ENCODE data around the gene RNF168.
A peak's percentile ranks its signal among the peaks of the same experiment; 100 is the strongest.
"Not testable (repeated sequence)": the region's sequence is repeated elsewhere in the genome, so short reads cannot be mapped to it uniquely, and the experiment has no call there.

RNF168 gene

DNA sequence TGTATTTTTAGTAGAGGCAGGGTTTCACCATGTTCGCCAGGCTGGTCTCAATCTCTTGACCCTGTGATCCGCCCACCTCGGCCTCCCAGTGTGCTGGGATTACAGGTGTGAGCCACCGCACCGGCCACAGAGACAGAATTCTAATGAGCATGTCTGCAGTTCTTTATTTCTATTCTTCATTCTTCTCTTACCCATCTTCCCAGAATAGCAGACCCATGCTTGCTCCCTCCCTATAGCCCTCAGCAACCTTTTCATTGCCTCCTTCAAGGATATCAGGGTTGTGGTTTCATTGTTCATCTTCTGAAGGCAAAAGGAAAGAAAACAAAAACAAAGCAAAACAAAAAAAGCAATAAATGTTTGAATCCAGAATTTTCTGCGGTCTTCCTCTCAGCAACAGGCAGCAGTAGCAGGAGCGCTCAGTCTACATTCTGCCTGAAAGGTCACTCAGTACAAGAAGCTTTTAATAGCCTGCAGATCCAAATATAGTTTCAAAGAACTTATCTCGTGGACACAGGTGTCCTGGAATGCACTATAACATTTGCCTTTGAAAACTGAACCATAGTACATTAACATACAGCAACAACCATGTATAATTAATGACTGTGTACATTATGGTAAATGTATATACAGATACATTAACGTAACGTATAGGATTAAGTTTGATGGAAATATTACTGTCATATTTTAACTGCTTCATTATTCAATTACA, 11.5 kb upstream of the RNF168 start, which contains the start of gene SMCO1:
Gene SMCO1, minus strand, starts transcription at position 434 of the 709 bp plus-strand sequence. Its CDS starts 137 bp downstream, at position 297.
- TF ChIP-seq, protein P1, sequence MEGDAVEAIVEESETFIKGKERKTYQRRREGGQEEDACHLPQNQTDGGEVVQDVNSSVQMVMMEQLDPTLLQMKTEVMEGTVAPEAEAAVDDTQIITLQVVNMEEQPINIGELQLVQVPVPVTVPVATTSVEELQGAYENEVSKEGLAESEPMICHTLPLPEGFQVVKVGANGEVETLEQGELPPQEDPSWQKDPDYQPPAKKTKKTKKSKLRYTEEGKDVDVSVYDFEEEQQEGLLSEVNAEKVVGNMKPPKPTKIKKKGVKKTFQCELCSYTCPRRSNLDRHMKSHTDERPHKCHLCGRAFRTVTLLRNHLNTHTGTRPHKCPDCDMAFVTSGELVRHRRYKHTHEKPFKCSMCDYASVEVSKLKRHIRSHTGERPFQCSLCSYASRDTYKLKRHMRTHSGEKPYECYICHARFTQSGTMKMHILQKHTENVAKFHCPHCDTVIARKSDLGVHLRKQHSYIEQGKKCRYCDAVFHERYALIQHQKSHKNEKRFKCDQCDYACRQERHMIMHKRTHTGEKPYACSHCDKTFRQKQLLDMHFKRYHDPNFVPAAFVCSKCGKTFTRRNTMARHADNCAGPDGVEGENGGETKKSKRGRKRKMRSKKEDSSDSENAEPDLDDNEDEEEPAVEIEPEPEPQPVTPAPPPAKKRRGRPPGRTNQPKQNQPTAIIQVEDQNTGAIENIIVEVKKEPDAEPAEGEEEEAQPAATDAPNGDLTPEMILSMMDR (IDR thresholded peaks at IDR 0.05; ENCODE audit: insufficient read depth, low read depth, low read length, missing control alignments), result no peak
- no peak for DNase-seq (ENCODE audit: low read depth)
- H3K4me3 ChIP-seq (ENCODE audit: low read depth, low read length), result no peak within 1 kb of the TSS

DNA sequence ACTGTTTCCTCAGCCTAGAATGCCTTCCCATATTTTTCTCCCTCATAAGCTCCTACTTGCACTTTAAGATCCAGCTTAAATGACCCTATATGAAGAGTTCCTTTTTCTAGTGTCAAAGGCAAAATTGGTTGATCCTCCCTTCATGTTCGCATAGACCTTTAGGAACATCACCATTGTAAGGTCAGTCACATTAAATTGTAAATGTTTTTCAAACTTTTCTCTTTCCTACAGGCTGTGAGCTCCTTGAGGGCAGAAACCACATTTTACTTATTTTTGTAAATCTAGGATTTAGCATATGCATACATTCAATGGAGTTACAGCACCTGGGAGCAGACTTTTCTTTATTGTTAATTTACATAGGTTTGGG, 10.8 kb upstream of the RNF168 start:
- TF ChIP-seq, protein P1 (IDR thresholded peaks at IDR 0.05; ENCODE audit: insufficient read depth, low read depth, low read length, missing control alignments), result no peak
- H3K4me3 ChIP-seq (ENCODE audit: low read depth, low read length), result no peak overlapping the region
- DNase-seq (ENCODE audit: low read depth), result no peak

DNA sequence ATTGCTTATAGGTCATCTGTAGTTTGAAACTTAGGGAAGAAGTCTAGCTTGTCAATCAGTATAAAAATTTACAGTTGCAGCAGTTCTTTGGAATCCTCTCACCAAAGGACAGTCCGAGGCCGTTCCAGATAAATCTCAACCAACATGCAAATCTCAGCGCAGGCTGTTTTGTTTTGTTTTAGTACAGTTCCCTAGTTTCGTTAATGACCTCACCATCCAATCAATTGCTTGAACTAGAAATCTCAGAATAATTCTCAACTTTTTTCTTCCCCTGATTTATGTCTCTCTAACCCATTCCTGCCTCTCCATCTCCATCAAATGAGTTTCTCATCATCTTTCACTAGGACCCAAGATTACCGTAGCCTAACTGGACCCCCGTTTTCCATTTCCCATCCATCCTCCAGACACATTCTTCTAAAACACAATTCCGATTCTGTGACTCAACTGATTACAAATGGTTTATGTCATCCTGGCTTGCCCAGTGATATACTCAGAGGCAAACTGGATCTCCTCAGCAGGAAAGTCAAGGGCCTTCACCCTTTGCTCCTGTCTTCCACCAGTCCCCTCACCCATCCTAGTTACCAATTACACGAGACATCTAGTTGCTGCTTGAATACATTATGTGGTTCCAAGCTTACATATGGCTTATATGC, 10.3 kb upstream of the RNF168 start:
- no peak overlapping the region for H3K4me3 ChIP-seq (ENCODE audit: low read depth, low read length)
- DNase-seq (ENCODE audit: low read depth), result no peak
- TF ChIP-seq, protein P1 (IDR thresholded peaks at IDR 0.05; ENCODE audit: insufficient read depth, low read depth, low read length, missing control alignments), result no peak

DNA sequence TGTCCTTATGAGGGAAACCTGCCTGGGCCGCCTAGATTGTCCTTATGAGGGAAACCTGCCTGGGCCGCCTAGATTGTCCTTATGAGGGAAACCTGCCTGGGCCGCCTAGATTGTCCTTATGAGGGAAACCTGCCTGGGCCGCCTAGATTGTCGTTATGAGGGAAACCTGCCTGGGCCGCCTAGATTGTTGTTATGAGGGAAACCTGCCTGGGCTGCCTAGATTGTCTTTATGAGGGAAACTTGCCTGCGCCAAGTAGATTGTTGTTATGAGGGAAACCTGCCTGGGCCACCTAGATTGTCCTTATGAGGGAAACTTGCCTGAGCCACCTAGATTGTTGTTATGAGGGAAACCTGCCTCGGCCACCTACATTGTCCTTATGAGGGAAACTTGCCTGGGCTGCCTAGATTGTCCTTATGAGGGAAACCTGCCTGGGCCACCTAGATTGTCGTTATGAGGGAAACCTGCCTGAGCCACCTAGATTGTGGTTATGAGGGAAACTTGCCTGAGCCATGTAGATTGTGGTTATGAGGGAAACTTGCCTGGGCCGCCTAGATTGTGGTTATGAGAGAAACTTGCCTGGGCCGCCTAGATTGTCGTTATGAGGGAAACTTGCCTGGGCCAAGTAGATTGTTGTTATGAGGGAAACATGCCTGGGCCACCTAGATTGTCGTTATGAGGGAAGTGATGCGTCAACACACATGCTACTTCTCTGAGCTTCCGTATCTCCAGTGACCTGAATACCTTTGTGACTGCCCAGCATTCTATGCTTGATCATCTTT, 8.3 kb upstream of the RNF168 start:
- peak; percentile 33 for DNase-seq (ENCODE audit: low read depth)
- not testable (repeated sequence) for H3K4me3 ChIP-seq (ENCODE audit: low read depth, low read length)

DNA sequence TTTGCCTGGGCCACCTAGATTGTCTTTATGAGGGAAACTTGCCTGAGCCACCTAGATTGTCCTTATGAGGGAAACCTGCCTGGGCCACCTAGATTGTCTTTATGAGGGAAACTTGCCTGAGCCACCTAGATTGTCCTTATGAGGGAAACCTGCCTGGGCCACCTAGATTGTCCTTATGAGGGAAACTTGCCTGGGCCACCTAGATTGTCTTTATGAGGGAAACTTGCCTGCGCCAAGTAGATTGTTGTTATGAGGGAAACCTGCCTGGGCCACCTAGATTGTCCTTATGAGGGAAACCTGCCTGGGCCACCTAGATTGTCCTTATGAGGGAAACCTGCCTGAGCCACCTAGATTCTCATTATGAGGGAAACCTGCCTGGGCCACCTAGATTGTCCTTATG, 7.5 kb upstream of the RNF168 start:
- DNase-seq (ENCODE audit: low read depth); H3K4me3 ChIP-seq (ENCODE audit: low read depth, low read length): not testable (repeated sequence)

DNA sequence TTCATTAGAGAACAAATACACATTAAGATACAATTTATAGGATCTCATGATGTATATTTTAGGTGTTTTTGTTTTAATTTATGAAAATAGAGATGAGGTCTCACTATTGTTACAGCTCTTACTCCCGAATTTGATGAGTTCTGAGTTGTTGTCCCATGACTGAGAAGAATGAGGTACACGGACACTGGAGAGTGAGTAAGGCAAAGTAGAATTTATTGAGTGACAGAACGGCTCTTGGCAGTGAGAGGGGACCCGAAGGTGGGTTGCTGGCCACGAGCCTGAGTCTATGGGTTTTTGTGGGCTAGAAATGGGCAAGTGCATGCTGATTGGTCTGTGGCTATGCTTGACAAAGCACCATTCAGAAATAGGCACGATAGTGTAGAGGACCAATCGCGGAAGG, 3.1 kb upstream of the RNF168 start:
- DNase-seq (ENCODE audit: low read depth), result no peak
- TF ChIP-seq, protein P1 (IDR thresholded peaks at IDR 0.05; ENCODE audit: insufficient read depth, low read depth, low read length, missing control alignments), result no peak
- no peak overlapping the region for H3K4me3 ChIP-seq (ENCODE audit: low read depth, low read length)

DNA sequence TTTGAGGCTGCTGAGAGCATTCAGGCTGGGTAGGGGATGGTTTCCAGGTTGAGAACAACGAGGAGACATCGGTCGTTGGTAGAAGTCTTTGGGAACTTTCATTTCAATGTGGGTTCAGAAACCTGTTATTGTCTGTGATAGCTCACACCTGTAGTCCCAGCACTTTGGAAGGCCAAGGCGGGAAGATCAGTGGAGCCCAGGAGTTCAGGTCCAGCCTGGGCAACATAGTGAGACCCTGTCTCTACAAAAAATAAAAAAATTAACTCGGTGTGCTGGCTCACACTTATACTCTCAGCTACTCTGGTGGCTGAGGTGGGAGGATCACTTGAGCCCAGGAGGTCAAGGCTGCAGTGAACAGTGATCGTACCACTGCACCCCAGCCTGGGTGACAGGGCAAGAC, 988 bp upstream of the RNF168 start:
- TF ChIP-seq, protein P1 (IDR thresholded peaks at IDR 0.05; ENCODE audit: insufficient read depth, low read depth, low read length, missing control alignments), result no peak
- DNase-seq (ENCODE audit: low read depth), result no peak
- no peak overlapping the region for H3K4me3 ChIP-seq (ENCODE audit: low read depth, low read length)

DNA sequence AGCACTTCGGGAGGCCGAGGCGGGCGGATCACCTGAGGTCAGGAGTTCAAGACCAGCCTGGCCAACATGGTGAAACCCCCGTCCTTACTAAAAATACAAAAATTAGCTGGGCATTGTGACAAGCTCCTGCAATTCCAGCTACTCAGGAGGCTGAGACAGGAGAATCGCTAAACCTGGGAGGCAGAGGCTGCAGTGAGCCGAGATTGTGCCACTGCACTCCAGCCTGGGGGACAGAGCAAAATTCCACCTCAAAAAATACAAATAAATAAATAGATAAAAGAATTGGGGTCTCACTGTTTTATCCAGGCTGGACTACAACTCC, 470 bp upstream of the RNF168 start:
- DNase-seq (ENCODE audit: low read depth), result not testable (repeated sequence)

More for the DNA sequence above, 470 bp upstream of the RNF168 start:
- peak overlapping the region; percentile 71 for H3K4me3 ChIP-seq (ENCODE audit: low read depth, low read length)

All from GM12865 (cell line).